Fibroblast of the conjunctiva (primary cell): ENCODE measurements around the gene YTHDF1.
"Not testable (repeated sequence)": the region's sequence is repeated elsewhere in the genome, so short reads cannot be mapped to it uniquely, and the experiment has no call there.

Experiments
- DNase-seq: peaks from one replicate; pipeline ENCODE4 v3.0.0-alpha.2; 2010; ENCODE audit warnings: low read depth

The YTHDF1 gene

GRCh38 chr20:63216041-63216848 is at the start of gene YTHDF1:
TSS of gene YTHDF1 (minus strand) at chr20:63216131. CDS start at chr20:63215892, 239 bp downstream.
- peak; percentile 85 for DNase-seq

DNA sequence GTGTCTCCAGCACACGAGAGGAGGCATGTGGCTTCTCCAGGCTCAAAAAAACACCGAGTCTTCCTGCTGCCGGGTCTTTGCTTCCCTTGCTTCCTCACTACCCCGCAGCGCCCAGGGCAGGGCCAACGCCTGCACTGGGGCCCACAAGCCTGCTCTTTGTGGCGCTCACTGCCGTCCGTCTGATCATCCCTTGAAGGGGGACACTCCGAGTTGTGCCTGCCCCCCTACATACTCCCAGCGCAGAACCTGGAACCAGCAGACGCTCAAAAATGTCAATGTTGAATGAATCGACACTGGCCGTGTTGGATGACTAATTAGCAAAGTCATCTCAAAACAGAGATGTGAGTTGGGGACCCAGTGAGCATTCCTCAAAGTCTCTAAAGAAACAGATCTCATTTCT is 48.6 kb upstream of the YTHDF1 start:
- no peak for DNase-seq

DNA sequence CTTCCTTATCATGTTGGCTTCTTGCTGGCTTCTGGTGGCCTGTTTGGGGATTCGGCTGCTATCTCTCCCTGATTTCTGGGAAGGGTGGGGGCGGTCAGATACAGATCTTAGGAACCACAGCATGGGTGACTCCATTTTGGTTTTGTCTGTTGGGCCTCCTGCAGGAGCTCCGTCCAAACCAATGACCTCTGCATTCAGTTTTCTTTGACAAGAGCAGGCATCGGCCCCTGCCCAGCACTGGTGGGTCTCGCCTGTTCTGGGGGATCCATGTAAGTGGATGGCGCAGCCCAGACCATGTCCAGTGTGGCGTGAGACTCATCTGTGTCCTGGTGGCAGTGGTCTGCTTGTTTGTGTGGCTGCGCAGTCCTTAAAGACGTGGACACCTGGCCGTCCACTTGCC is 48.1 kb upstream of the YTHDF1 start:
- no peak for DNase-seq

DNA sequence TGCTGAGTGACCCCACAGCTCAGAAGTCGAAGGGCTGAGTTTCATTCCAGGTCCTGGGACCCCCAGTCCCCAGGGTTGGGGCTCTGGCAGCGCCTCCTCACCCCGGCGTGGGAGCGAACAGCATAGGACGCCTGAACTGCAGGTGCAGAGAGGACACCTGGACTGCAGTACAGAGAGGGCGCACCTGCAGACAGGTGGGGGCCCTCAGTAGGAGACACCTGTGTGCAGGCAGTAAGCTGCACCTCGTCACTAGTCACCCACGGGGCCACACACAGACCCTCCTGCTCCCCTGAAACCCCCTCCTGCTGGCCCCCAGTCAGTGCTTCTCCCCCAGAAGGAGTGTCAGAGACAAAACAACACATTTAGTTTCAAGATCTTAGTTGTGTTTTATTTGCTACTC is 46.9 kb upstream of the YTHDF1 start:
- DNase-seq: no peak

- DNase-seq: no peak
These were observed 46.0 kb upstream of the YTHDF1 start for GRCh38 chr20:63261795-63262528.

DNA sequence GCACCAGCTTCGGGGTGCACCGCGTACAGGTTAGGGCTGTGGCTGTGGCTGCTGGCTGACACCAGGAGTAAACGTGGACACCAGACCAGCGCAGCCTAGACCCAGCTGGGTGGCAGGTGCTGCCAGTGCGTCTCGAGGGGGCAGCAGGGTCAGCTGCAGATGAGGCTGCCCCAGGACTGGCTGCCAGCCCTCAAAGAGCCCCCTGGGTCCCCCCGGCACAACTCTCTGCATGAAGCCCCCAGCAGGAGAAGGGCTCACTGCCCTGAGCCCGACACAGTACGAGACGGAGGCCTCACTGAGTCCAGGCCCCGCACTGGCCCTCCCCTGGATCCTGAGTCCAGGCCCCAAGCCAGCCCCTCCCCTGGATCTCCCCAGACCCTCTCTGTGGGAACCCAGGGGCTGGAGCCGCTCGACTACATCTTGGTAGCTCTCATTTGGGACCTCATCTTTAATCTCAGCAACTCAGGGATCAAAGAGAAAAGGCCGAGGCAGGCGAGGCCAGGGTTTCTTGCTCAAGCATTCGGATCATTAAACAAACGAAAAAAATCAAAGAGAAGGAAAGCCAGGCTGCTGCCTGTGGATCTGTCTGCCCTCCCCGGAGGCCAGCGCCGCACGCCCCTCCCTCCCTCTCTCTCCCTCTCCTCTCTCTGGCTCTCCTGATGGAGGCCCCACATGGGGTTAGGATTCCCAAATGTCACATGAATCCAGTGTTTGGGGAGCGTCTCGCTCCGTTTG is 45.3 kb upstream of the YTHDF1 start:
- DNase-seq: no peak

GRCh38 chr20:63260521-63260920 is 44.6 kb upstream of the YTHDF1 start:
- no peak for DNase-seq

DNA sequence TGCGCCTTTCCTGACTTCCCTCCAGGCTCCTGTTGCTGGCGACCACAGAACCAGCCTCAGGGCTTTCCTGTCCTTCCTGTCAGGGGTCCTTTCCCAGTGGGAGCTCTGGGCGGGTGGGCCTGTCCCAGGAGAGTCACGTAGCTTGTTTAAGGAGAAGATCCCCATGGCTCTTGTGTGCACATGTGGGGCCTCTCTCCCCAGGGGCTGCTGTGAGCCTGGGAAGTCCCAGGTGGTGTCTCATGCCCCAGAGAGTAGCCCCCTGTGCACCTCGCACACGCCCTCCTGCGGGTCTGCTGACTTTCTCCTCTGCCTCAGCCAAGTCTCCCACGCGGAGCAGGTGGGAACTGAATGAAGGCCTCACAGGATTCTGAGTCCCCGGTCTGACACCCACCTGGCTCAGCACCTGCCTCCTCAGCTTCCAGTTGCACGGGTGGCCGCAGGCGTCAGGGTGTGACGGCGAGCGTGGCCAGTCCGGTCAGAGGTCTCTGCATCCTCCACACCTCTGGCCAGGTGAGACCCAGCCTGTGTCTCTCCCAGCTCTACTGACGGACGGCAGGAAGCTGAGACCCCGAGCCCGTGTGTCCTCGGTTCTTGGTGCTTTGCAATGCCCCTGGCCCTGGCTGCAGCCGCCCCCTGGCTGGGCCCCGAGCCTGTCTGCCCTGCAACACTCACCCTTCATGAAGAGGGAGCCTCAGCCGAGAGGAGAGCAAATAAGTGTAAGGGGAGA is 44.0 kb upstream of the YTHDF1 start:
- no peak for DNase-seq

DNA sequence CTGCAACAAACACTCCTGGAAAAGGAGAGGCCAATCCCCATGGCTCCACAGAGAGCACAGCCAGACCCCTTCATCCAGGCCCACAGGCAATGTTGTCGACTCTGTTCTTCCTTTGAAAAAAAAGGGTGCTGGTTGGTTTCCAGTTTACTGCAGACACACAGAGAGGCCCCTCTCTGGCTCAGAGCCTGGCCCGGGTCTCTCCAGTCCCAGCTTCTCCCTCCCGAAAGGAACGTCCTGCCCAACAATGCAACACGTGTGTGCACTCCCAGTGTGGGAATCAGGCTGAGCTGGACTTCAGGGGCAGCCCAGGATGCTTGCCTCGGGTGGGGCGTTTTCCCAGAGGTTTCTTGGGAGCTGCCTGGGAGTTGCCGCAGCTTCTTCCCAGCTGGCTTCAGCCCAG is 42.9 kb upstream of the YTHDF1 start:
- DNase-seq: no peak

DNA sequence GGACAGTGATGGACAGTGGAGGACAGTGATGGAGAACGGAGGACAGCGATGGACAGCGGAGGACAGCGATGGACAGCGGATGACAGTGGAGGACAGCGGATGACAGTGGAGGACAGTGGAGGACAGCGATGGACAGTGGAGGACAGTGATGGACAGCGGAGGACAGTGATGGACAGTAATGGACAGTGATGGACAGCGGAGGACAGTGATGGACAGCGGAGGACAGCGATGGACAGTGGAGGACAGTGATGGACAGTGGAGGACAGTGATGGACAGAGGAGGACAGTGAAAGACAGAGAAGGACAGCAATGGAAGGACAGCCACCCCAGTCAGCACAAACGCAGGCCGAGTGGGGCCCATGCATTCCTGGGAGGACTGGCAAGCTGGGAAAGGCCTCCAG is 41.7 kb upstream of the YTHDF1 start:
- DNase-seq: no peak

GRCh38 chr20:63256954-63257353 is 41.0 kb upstream of the YTHDF1 start:
- no peak for DNase-seq

- no peak for DNase-seq
These were observed 40.2 kb upstream of the YTHDF1 start for GRCh38 chr20:63255931-63256704.

DNA sequence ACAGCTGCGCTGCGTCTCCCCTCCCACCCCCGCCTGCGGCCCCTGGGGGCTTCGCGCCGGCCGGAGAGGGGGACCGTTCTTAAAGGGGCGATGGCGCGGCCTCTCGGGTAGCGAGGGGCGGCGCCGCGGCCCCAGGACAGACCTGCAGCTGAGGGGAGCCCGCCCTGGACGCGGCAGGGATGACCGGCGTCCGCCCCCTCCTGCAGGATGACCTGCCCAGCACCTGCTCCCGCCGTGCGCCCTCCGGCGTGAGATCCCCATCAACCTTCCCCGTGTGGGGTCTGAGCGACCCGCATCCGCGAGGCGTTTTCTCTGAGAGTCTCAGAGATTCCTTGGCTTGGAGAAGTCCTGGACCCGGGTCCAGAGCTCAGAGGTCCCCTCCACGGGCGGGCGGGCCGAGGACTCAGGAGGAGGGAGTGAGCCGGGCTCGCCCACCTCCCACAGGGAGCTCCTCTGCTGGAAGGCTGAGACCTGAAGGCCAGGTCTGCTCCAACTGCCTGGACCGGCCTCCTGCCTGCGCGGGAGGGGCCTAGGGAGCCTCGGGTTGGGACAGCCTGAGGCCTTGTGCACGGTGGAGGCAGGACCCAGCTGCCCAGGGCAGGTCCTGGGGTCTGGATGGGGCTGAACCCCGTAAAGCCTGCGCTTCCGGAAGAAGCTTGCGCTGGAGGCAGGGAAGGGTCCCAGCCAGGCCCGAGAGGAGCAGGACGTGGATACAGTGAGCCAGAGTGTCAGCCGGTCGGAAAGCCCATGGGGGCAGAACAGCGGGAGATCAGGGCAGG is 38.9 kb upstream of the YTHDF1 start:
- DNase-seq: no peak

DNA sequence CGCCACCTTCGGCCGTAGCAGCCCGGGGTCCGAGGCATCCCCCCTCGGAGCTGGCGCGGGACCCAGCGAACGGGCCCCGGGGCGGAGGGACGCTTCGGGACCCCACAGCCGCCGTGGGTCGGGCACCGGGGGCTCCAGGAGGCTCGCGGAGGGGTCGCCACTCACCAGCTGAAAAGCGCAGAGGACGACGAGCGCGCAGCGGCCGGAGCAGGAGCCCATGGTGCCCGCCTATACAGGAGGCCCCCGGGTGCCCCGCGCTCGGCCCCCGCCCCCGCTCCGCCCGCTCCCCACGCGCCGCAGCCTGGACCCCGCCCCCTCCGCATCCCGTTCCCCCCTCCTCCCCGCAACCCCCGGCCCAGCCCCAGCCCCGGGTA is 38.3 kb upstream of the YTHDF1 start, which contains the start of gene NKAIN4:
TSS of gene NKAIN4 (minus strand) at position 232 of the 374 bp plus-strand sequence. CDS start at position 219, 13 bp downstream.
- DNase-seq: no peak

- DNase-seq: no peak
These were observed 37.7 kb upstream of the YTHDF1 start for GRCh38 chr20:63253438-63254231.

- DNase-seq: no peak
These were observed 37.1 kb upstream of the YTHDF1 start for GRCh38 chr20:63253065-63253437.

- DNase-seq: no peak
These were observed 36.4 kb upstream of the YTHDF1 start for GRCh38 chr20:63252284-63252711.

GRCh38 chr20:63251350-63251749 is 35.4 kb upstream of the YTHDF1 start:
- DNase-seq: not testable (repeated sequence)

- DNase-seq: no peak
These were observed 34.0 kb upstream of the YTHDF1 start for GRCh38 chr20:63249891-63250290.
